Measurements from ENCODE around the gene FLCN.

The FLCN gene

GRCh38 chr17:17236295-17237025 is 508 bp downstream of the FLCN start:
- no peak for TF ChIP-seq ZFP3 (CRISPR knock-in tag; IDR thresholded peaks at IDR 0.05)
- no peak for TF ChIP-seq TOX (CRISPR knock-in tag; IDR thresholded peaks at IDR 0.05; ENCODE audit: borderline replicate concordance)
- TF ChIP-seq ZNF8 (CRISPR knock-in tag; IDR thresholded peaks at IDR 0.05) = no peak
- no peak for TF ChIP-seq TSHZ2 (CRISPR knock-in tag; IDR thresholded peaks at IDR 0.05)
- no peak for TF ChIP-seq TCF4 (CRISPR knock-in tag; IDR thresholded peaks at IDR 0.05; ENCODE audit: borderline replicate concordance)
- no peak for TF ChIP-seq RARB (CRISPR knock-in tag; IDR thresholded peaks at IDR 0.05)
- TF ChIP-seq ZFP30 (CRISPR knock-in tag; IDR thresholded peaks at IDR 0.05) = no peak
- peak; percentile 53 for ATAC-seq

- no peak for TF ChIP-seq CSRNP3 (CRISPR knock-in tag; IDR thresholded peaks at IDR 0.05)
- no peak for TF ChIP-seq ZFP30 (CRISPR knock-in tag; IDR thresholded peaks at IDR 0.05)
- no peak for TF ChIP-seq ZNF8 (CRISPR knock-in tag; IDR thresholded peaks at IDR 0.05)
- TF ChIP-seq ZC3H10 (CRISPR knock-in tag; IDR thresholded peaks at IDR 0.05) = no peak
- TF ChIP-seq PPARA (CRISPR knock-in tag; IDR thresholded peaks at IDR 0.05; ENCODE audit: borderline replicate concordance) = no peak
- TF ChIP-seq BACH2 (CRISPR knock-in tag; IDR thresholded peaks at IDR 0.05; ENCODE audit: borderline replicate concordance) = no peak
- no peak for TF ChIP-seq ZNF565 (CRISPR knock-in tag; conservative IDR thresholded peaks at IDR 0.05; ENCODE audit: low read depth)
- no peak for TF ChIP-seq OSR1 (CRISPR knock-in tag; IDR thresholded peaks at IDR 0.05)
- no peak for TF ChIP-seq ZFP3 (CRISPR knock-in tag; IDR thresholded peaks at IDR 0.05)
- no peak for TF ChIP-seq CREB5 (CRISPR knock-in tag; IDR thresholded peaks at IDR 0.05; ENCODE audit: low read depth)
- no peak for TF ChIP-seq CSDC2 (CRISPR knock-in tag; IDR thresholded peaks at IDR 0.05)
- no peak for TF ChIP-seq ARNTL (CRISPR knock-in tag; IDR thresholded peaks at IDR 0.05; ENCODE audit: borderline replicate concordance, low read depth)
- no peak for TF ChIP-seq GLIS3 (CRISPR knock-in tag; IDR thresholded peaks at IDR 0.05)
- no peak for TF ChIP-seq POU6F1 (CRISPR knock-in tag; IDR thresholded peaks at IDR 0.05; ENCODE audit: borderline replicate concordance, low read depth)
- no peak for TF ChIP-seq ZNF70 (CRISPR knock-in tag; IDR thresholded peaks at IDR 0.05)
- TF ChIP-seq PATZ1 (CRISPR knock-in tag; IDR thresholded peaks at IDR 0.05; ENCODE audit: borderline replicate concordance) = no peak
- TF ChIP-seq ISL1 (CRISPR knock-in tag; IDR thresholded peaks at IDR 0.05) = no peak
- no peak for TF ChIP-seq ESRRG (CRISPR knock-in tag; IDR thresholded peaks at IDR 0.05)
- no peak for ATAC-seq
These were observed 1.5 kb downstream of the FLCN start for GRCh38 chr17:17235212-17236174.
